Breast epithelium (tissue), 4 donors: ENCODE results near the gene GAS7. TPM values are rescaled to one million over a fixed set of nuclear protein-coding genes. Genes with fewer than 3 reads are reported as not detected.
"Not testable (repeated sequence)": the region's sequence is repeated elsewhere in the genome, so short reads cannot be mapped to it uniquely, and the experiment has no call there.

Experiments
- DNase-seq, 2 donors: peaks; one replicate each; pipeline ENCODE4 v3.0.0-alpha.2; 2019; ENCODE audit warnings: low spot score in 2 of 2
- H3K27ac ChIP-seq, 2 donors: fragments of 200-600 bp; sonication (generic) in 1 of 2; one replicate each; pipeline ENCODE4 v1.5.1; 2016 to 2019; ENCODE audit warnings: mild to moderate bottlenecking in 1 of 2
- H3K27me3 ChIP-seq, 2 donors: fragments of 200-600 bp; sonication (generic) in 1 of 2; one replicate each; pipeline versions ENCODE4 v1.5.1 to v1.6.0; 2017 to 2019; ENCODE audit warnings: control low read depth in 1 of 2, mild to moderate bottlenecking in 1 of 2
- H3K36me3 ChIP-seq: fragments of 200-600 bp; one replicate; pipeline ENCODE4 v1.5.1; 2019
- H3K4me1 ChIP-seq, 2 donors: fragments of 200-600 bp; sonication (generic); one replicate each; pipeline ENCODE4 v1.5.1; 2016 to 2019; ENCODE audit warnings: control low read depth in 1 of 2
- H3K4me3 ChIP-seq, 3 donors: fragments of 200-600 bp; sonication (generic); 1 replicate in 2 of 3; 2 replicates in 1 of 3; pipeline ENCODE4 v1.5.1; 2016 to 2019; ENCODE audit warnings: mild to moderate bottlenecking in 3 of 3, moderate library complexity in 2 of 3
- H3K9me3 ChIP-seq, 2 donors: fragments of 200-600 bp; sonication (generic) in 1 of 2; one replicate each; pipeline ENCODE4 v1.5.1; 2016 to 2019; ENCODE audit warnings: control low read depth in 1 of 2
- CTCF ChIP-seq, 3 donors: fragments of 450-650 bp; IDR thresholded peaks; one replicate each; pipeline ENCODE4 v1.5.1; 2016 to 2017; ENCODE audit warnings: antibody characterized with exemption in 3 of 3, mild to moderate bottlenecking in 3 of 3, moderate library complexity in 3 of 3
- POLR2A ChIP-seq: fragments of 450-650 bp; IDR thresholded peaks from one replicate; pipeline ENCODE4 v1.6.1; 2016; ENCODE audit warnings: antibody characterized with exemption, mild to moderate bottlenecking, moderate library complexity
- POLR2AphosphoS5 ChIP-seq, 3 donors: sonication (generic); formaldehyde crosslinking; IDR thresholded peaks; one replicate each; pipeline ENCODE4 v1.6.1; 2017; ENCODE audit warnings: antibody characterized with exemption in 3 of 3
- intact Hi-C: fragments of 100-400 bp; cut with DNase I; formaldehyde crosslinking; loops from one replicate; pipeline ENCODE4 v1.15.1; 2023; ENCODE audit warnings: low total_unique reads
- total RNA-seq, 3 donors: library from RNA; depleted of rRNA; stranded (reverse); fragments of >200 nt; gene quantifications; one replicate each; pipeline ENCODE4 v1.1.0, GENCODE V29; 2016

The GAS7 gene
- total RNA-seq, 3 donors from 2014 or later: 21.8 to 62.2 (median 33.4) TPM

- intact Hi-C loops: no loop called here
- Histone ChIP-seq H3K9me3 (no peaks in the 10 kb centered on the region), H3K27me3 (no peaks in the 10 kb centered on the region), H3K36me3 (no peaks in the 10 kb centered on the region), H3K4me1 (no peaks in the 10 kb centered on the region), H3K27ac (peak overlapping the region in 1 of 2 donors; percentile 48), H3K4me3 (no peak overlapping the region)
- peak in 1 of 3 donors; percentile 45 for TF ChIP-seq POLR2AphosphoS5 (IDR thresholded peaks at IDR 0.05)
- no peak for TF ChIP-seq POLR2A
- DNase-seq: no peak
Observed at GRCh38 chr17:10021272-10021984, 177.0 kb downstream of the GAS7 start.

- Histone ChIP-seq H3K27ac (peak overlapping the region in 1 of 2 donors; percentile 55), H3K36me3 (no peaks in the 10 kb centered on the region), H3K27me3 (no peaks in the 10 kb centered on the region), H3K9me3 (no peaks in the 10 kb centered on the region), H3K4me3 (no peak overlapping the region), H3K4me1 (no peaks in the 10 kb centered on the region)
- TF ChIP-seq CTCF (IDR thresholded peaks at IDR 0.05) (no peak), POLR2AphosphoS5 (IDR thresholded peaks at IDR 0.05) (no peak), POLR2A (no peak)
- intact Hi-C loops: no loop called here
- DNase-seq: no peak
Observed at GRCh38 chr17:10019941-10020451, 178.4 kb downstream of the GAS7 start.

GRCh38 chr17:10018461-10018891 is 179.9 kb downstream of the GAS7 start:
- H3K4me3 ChIP-seq: no peak overlapping the region
- H3K27ac ChIP-seq: peak overlapping the region in 1 of 2 donors; percentile 55
- H3K9me3 ChIP-seq: no peaks in the 10 kb centered on the region
- H3K27me3 ChIP-seq: no peaks in the 10 kb centered on the region
- intact Hi-C loops: no loop called here
- TF ChIP-seq POLR2AphosphoS5 (IDR thresholded peaks at IDR 0.05) (no peak), CTCF (IDR thresholded peaks at IDR 0.05) (no peak), POLR2A (no peak)
- no peak for DNase-seq
- H3K4me1 ChIP-seq: no peaks in the 10 kb centered on the region
- no peaks in the 10 kb centered on the region for H3K36me3 ChIP-seq

GRCh38 chr17:10016958-10017570 is 181.3 kb downstream of the GAS7 start:
- H3K27ac ChIP-seq, H3K4me3 ChIP-seq, DNase-seq, H3K36me3 ChIP-seq, H3K27me3 ChIP-seq, H3K4me1 ChIP-seq, intact Hi-C loops, H3K9me3 ChIP-seq: not testable (repeated sequence)

- H3K27me3 ChIP-seq: no peaks in the 10 kb centered on the region
- H3K9me3 ChIP-seq: no peaks in the 10 kb centered on the region
- TF ChIP-seq CTCF (IDR thresholded peaks at IDR 0.05) (no peak), POLR2AphosphoS5 (IDR thresholded peaks at IDR 0.05) (no peak), POLR2A (no peak)
- peak overlapping the region; percentile 11 to 71 for H3K27ac ChIP-seq
- intact Hi-C loops: no loop called here
- no peak for DNase-seq
- no peaks in the 10 kb centered on the region for H3K4me1 ChIP-seq
- H3K4me3 ChIP-seq: no peak overlapping the region
- H3K36me3 ChIP-seq: no peaks in the 10 kb centered on the region
Observed at GRCh38 chr17:10013365-10014112, 184.9 kb downstream of the GAS7 start.
